Parathyroid adenoma (tissue), 2 donors: Measurements from ENCODE around the gene ZNF672.

ENCODE experiments used
- H2AFZ ChIP-seq: fragments of 300-600 bp; sonication (generic); one replicate; pipeline ENCODE4 v1.7.0; 2017; ENCODE audit warnings: antibody characterized with exemption, mild to moderate bottlenecking
- H3K27ac ChIP-seq: fragments of 300-600 bp; sonication (generic); one replicate; pipeline ENCODE4 v1.7.0; 2017
- H3K27me3 ChIP-seq: fragments of 300-600 bp; sonication (generic); one replicate; pipeline ENCODE4 v1.7.0; 2017; ENCODE audit warnings: low read length; ENCODE audit not compliant: control insufficient read depth, insufficient read depth
- H3K36me3 ChIP-seq: fragments of 300-600 bp; sonication (generic); one replicate; pipeline ENCODE4 v1.7.0; 2017; ENCODE audit warnings: low read length; ENCODE audit not compliant: control insufficient read depth, insufficient read depth
- H3K4me1 ChIP-seq: fragments of 300-600 bp; sonication (generic); one replicate; pipeline ENCODE4 v1.7.0; 2017; ENCODE audit warnings: control low read depth
- H3K4me2 ChIP-seq: fragments of 300-600 bp; sonication (generic); one replicate; pipeline ENCODE4 v1.7.0; 2017; ENCODE audit warnings: low read length
- H3K4me3 ChIP-seq: fragments of 300-600 bp; sonication (generic); one replicate; pipeline ENCODE4 v1.7.0; 2017; ENCODE audit warnings: low read depth, low read length
- H3K79me2 ChIP-seq: fragments of 300-600 bp; sonication (generic); one replicate; pipeline ENCODE4 v1.7.0; 2017; ENCODE audit warnings: control low read depth
- H3K9ac ChIP-seq: fragments of 300-600 bp; sonication (generic); one replicate; pipeline ENCODE4 v1.7.0; 2017; ENCODE audit warnings: mild to moderate bottlenecking
- H3K9me3 ChIP-seq: fragments of 300-600 bp; sonication (generic); one replicate; pipeline ENCODE4 v1.7.0; 2017; ENCODE audit warnings: low read length; ENCODE audit not compliant: control insufficient read depth
- CTCF ChIP-seq: fragments of 300-600 bp; sonication (generic); IDR thresholded peaks from one replicate; pipeline ENCODE4 v1.7.0; 2017; ENCODE audit warnings: antibody characterized with exemption, mild to moderate bottlenecking
- donor health status: primary hyperparathyroidism.

The ZNF672 gene

GRCh38 chr1:248897412-248898337, 59.7 kb downstream of the ZNF672 start:
- Histone ChIP-seq H3K4me3 (no peak overlapping the region), H3K79me2 (no peaks in the 10 kb centered on the region), H3K27ac (no peak overlapping the region), H3K9ac (no peak overlapping the region), H3K36me3 (no peaks in the 10 kb centered on the region), H3K27me3 (no peaks in the 10 kb centered on the region), H3K4me1 (no peaks in the 10 kb centered on the region), H3K4me2 (no peak overlapping the region), H3K9me3 (no peaks in the 10 kb centered on the region), H2AFZ (no peak overlapping the region)
- TF ChIP-seq CTCF = no peak
